ENCODE data around the gene PRKCZ.

Gene PRKCZ

GRCh38 chr1:2024887-2025286 is 25.3 kb upstream of the PRKCZ start:
- no peak for DNase-seq (ENCODE audit: low spot score)

GRCh38 chr1:2025491-2025981 is 24.7 kb upstream of the PRKCZ start:
- no peak for DNase-seq (ENCODE audit: low spot score)

- no peak for DNase-seq (ENCODE audit: low spot score)
Measured at GRCh38 chr1:2027961-2028583, 22.1 kb upstream of the PRKCZ start.

GRCh38 chr1:2028870-2029560 is 21.2 kb upstream of the PRKCZ start:
- DNase-seq (ENCODE audit: low spot score): no peak

DNA sequence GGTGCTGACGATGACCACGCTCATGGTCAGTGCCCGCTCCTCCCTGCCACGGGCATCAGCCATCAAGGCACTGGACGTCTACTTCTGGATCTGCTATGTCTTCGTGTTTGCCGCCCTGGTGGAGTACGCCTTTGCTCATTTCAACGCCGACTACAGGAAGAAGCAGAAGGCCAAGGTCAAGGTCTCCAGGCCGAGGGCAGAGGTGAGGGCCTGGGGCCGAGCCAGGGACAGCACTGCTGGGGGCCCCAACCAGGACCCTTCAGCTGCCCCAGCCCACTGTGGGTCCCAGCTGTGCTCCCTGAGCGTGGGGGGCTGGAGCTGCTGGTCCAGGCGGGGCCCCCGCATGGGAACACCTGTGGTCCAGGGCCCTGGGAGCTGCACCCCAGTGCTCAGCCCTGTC is 20.6 kb upstream of the PRKCZ start:
- DNase-seq (ENCODE audit: low spot score): no peak

DNA sequence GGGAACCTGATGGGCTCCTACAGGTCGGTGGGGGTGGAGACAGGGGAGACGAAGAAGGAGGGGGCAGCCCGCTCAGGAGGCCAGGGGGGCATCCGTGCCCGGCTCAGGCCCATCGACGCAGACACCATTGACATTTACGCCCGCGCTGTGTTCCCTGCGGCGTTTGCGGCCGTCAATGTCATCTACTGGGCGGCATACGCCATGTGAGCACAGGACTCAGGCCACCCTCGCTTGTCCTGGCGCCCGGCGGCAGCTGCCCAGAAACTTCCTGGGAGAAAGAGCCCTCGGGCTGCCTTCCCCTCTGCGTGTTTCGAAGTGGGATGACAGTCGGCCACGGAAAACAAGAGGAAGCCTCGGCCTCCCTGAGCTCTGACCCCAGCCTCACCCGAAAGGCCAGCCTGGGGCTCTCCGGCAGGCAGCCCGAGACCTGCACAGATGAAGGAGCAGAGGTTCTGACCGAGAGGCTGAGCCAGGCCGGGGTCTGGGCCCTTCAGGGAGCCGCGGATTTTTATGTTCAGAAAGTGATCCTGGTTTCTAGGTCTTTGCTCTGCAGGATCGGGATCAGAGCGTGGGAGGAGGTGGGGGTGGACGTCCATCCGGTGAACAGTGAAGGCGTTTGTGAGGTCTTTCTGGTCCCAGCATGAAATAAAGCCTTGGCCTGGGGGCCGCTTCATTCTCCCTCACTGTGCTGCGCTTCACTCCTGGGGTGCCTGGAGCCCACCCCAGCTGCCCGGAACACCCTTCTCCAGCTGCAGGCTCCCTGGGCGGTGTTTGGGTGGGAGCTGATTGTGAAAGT is 19.9 kb upstream of the PRKCZ start:
- no peak for DNase-seq (ENCODE audit: low spot score)

- DNase-seq (ENCODE audit: low spot score): no peak
Measured at GRCh38 chr1:2031546-2032540, 18.4 kb upstream of the PRKCZ start.

- no peak for DNase-seq (ENCODE audit: low spot score)
Measured at GRCh38 chr1:2032737-2033136, 17.5 kb upstream of the PRKCZ start.

DNA sequence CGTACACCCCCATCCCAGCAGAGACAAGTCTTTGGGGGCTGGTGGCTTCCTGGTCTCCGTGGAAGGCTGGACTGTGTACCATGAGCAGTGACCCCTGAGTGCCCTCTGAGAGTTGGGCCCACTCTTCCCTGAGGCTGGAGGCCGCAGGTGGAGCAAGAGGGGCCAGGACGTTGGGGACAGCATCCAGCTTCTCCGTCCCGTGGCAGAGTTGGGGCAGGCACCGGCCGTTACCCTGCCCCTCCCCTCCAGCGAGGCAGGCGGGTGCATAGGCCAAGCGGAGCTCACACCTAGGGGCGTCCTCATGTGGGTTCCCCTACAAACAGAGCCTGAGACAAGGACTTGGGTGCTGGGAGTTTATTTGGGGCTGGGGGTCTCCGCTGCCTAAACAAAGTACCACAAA is 17.0 kb upstream of the PRKCZ start:
- DNase-seq (ENCODE audit: low spot score): no peak

- no peak for DNase-seq (ENCODE audit: low spot score)
Measured at GRCh38 chr1:2036287-2036686, 13.9 kb upstream of the PRKCZ start.

- no peak for DNase-seq (ENCODE audit: low spot score)
Measured at GRCh38 chr1:2037314-2037979, 12.8 kb upstream of the PRKCZ start.

DNA sequence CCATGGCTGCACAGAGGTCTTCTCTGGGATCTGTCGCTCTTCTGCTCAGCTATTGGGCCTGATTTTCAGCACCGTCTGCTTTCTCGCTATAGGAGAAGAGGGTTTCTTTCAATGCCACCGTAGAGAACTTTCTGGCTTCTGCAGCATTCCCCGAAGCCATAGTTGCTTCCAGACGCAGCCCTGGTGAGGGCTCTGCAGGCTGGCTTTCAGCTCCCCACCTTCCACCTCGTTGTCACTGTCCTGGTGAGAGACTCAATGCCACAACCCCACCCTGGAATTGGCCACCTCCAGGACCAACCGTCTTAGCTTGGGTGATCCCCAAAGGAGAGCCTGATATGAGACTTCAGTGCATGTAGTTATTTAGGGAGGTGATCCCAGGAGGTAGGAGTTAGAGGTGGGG is 12.0 kb upstream of the PRKCZ start:
- DNase-seq (ENCODE audit: low spot score): no peak

DNA sequence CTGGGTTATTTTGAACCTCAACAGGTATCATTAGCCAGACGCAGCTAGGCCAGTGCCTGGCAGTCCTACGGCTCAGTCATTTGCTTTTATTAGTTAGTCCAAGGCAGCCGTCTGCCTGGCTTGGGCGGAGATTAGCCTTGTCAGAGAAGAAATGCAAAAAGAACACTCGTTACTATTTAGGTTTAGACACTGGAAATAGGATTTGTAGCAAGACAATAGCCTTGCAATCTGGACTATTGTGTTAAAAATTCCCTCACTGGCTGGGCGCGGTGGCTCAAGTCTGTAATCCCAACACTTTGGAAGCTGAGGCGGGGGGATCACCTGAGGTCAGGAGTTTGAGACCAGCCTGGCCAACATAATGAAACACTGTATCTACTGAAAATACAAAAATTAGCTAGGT is 11.0 kb upstream of the PRKCZ start:
- DNase-seq (ENCODE audit: low spot score): no peak

DNA sequence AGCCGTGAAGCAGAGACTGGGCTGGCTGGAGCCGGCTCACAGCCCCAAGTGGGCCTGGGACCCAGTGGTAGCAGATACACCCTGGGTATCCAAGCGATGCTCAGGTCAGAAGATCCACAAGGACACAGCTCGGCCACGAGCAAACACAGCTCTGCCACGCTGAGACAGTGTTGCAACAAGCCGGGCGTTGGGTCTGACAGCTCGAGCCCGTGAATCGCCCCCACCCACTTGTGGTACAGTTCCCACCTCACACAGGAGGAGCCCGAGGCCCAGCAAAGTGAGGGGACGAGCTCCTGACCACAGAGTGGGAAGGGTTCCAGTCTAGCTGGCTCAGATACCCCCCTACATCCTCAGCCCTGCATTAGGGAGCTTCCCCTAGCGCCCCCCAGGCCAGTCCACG is 8.9 kb upstream of the PRKCZ start:
- no peak for DNase-seq (ENCODE audit: low spot score)

- DNase-seq (ENCODE audit: low spot score): no peak
Measured at GRCh38 chr1:2041887-2042286, 8.3 kb upstream of the PRKCZ start.

GRCh38 chr1:2042830-2043773 is 7.1 kb upstream of the PRKCZ start:
- DNase-seq (ENCODE audit: low spot score): no peak

DNA sequence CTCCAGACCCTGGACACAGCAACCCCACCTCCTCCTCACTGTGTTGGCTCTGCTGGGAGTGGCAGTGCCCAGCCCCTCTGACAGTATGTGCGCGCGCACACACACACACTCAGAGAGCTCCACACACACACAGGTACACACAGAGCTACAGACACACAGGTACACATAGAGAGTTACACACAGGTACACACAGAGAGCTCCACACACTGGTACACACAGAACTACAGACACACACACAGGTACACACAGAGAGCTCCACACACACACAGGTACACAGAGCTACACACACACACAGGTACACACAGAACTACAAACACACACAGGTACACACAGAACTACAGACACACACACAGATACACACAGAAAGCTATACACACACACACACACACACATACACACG is 6.3 kb upstream of the PRKCZ start:
- no peak for DNase-seq (ENCODE audit: low spot score)

GRCh38 chr1:2044510-2045319 is 5.5 kb upstream of the PRKCZ start:
- DNase-seq (ENCODE audit: low spot score): peak; percentile 93

DNA sequence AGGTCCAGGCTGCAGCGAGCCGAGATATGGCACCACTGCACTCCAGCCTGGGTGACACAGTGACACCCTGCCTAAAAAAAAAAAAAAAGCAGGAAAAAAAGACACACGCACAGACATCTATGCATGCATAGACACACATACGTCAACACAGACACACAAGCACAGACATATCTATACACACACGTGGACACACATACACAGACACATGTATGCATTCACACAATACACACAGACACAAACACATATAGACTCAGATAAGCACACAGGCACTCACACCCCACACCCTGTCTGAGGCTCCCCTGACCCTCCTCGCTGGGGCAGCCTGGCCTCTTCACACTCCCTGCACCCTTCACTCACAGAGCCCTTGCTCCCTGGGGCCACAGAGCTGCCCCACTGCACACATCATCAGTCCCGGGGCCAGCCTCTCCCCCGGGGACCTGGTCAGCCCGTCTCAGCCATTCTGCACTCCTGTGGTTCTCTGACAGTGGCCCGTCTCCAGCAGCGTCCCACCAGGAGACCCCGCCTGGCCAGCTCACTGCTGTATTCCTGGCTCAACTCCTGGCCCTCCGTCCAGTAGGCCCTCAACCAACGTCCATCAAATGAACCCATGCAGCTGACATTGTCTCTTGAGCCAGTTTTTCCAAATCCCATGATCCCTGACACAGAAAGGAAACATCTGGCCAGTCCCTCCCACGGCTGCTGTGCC is 4.6 kb upstream of the PRKCZ start:
- DNase-seq (ENCODE audit: low spot score): no peak

Measured in AG08396 (cell line).